H9 (cell line): ENCODE data around the gene REV1. TPM values are rescaled to one million over a fixed set of nuclear protein-coding genes. Genes with fewer than 3 reads are reported as not detected.

ENCODE experiments used
- DNase-seq: peaks from one replicate; pipeline ENCODE4 v3.0.0-alpha.2; 2017
- H2AFZ ChIP-seq: one replicate; pipeline ENCODE4 v1.6.1; 2013; ENCODE audit warnings: mild to moderate bottlenecking, low read length, control low read depth, moderate library complexity
- H2AK5ac ChIP-seq: 2 replicates; pipeline ENCODE4 v1.6.1; 2013; ENCODE audit warnings: low read length, control low read depth, mixed read lengths; ENCODE audit not compliant: insufficient read length
- H2BK120ac ChIP-seq: one replicate; pipeline ENCODE4 v1.6.1; 2013; ENCODE audit warnings: low read depth, mild to moderate bottlenecking, low read length, control low read depth, inconsistent platforms; ENCODE audit not compliant: poor library complexity, severe bottlenecking
- H2BK12ac ChIP-seq: 2 replicates; pipeline ENCODE4 v1.6.1; 2013; ENCODE audit warnings: low read length, control low read depth, mixed read lengths, low read depth; ENCODE audit not compliant: insufficient read length
- H2BK15ac ChIP-seq: 2 replicates; pipeline ENCODE4 v1.6.1; 2013; ENCODE audit warnings: low read depth, low read length, control low read depth
- H2BK20ac ChIP-seq: one replicate; pipeline ENCODE4 v1.6.1; 2013; ENCODE audit warnings: low read depth, mild to moderate bottlenecking, low read length, control low read depth, inconsistent platforms; ENCODE audit not compliant: poor library complexity, severe bottlenecking
- H2BK5ac ChIP-seq: 2 replicates; pipeline ENCODE4 v1.6.1; 2013; ENCODE audit warnings: low read length, control low read depth, mixed read lengths; ENCODE audit not compliant: insufficient read length
- H3K14ac ChIP-seq: 2 replicates; pipeline ENCODE4 v1.6.1; 2013; ENCODE audit warnings: low read length, control low read depth; ENCODE audit not compliant: insufficient read depth
- H3K18ac ChIP-seq: 2 replicates; pipeline ENCODE4 v1.6.1; 2013; ENCODE audit warnings: low read depth, mild to moderate bottlenecking, mixed read lengths, low read length, control low read depth; ENCODE audit not compliant: insufficient read length
- H3K23ac ChIP-seq: 2 replicates; pipeline ENCODE4 v1.6.1; 2013; ENCODE audit warnings: low read length, control low read depth, mixed read lengths, low read depth; ENCODE audit not compliant: insufficient read length
- H3K23me2 ChIP-seq: 2 replicates; pipeline ENCODE4 v1.6.1; 2013; ENCODE audit warnings: low read depth, mild to moderate bottlenecking, mixed read lengths, low read length, control low read depth; ENCODE audit not compliant: insufficient read length, poor library complexity, severe bottlenecking
- H3K27ac ChIP-seq: 2 replicates; pipeline ENCODE4 v1.5.1; 2013; ENCODE audit warnings: low read length, control low read depth, mixed read lengths, low read depth; ENCODE audit not compliant: insufficient read length
- H3K27me3 ChIP-seq: 2 replicates; pipeline ENCODE4 v1.6.1; 2013; ENCODE audit warnings: low read length, control low read depth, inconsistent platforms; ENCODE audit not compliant: insufficient read depth
- H3K4ac ChIP-seq: 2 replicates; pipeline ENCODE4 v1.6.1; 2013; ENCODE audit warnings: low read depth, mild to moderate bottlenecking, control low read depth, inconsistent platforms, low read length, moderate library complexity
- H3K4me1 ChIP-seq: 2 replicates; pipeline ENCODE4 v1.6.1; 2013; ENCODE audit warnings: low read length, control low read depth, inconsistent platforms; ENCODE audit not compliant: insufficient read depth
- H3K4me2 ChIP-seq: 2 replicates; pipeline ENCODE4 v1.6.1; 2013; ENCODE audit warnings: low read length, control low read depth, mixed read lengths; ENCODE audit not compliant: insufficient read length, insufficient read depth
- H3K56ac ChIP-seq: 2 replicates; pipeline ENCODE4 v1.6.1; 2013; ENCODE audit warnings: low read depth, mild to moderate bottlenecking, mixed read lengths, low read length, control low read depth; ENCODE audit not compliant: insufficient read length
- H3K79me1 ChIP-seq: 2 replicates; pipeline ENCODE4 v1.6.1; 2013; ENCODE audit warnings: low read depth, mild to moderate bottlenecking, moderate library complexity, low read length, control low read depth, inconsistent platforms; ENCODE audit not compliant: insufficient read depth, poor library complexity, severe bottlenecking
- H3K79me2 ChIP-seq: 2 replicates; pipeline ENCODE4 v1.6.1; 2013; ENCODE audit warnings: low read length, control low read depth, inconsistent platforms; ENCODE audit not compliant: insufficient read depth
- H3K9ac ChIP-seq: 2 replicates; pipeline ENCODE4 v1.6.1; 2013; ENCODE audit warnings: low read length, control low read depth, mixed read lengths; ENCODE audit not compliant: insufficient read length; ENCODE audit errors: extremely low read depth
- H3K9me3 ChIP-seq: one replicate; pipeline ENCODE4 v1.6.1; 2013; ENCODE audit warnings: low read depth, low read length, inconsistent platforms; ENCODE audit not compliant: control insufficient read depth
- H3T11ph ChIP-seq: one replicate; pipeline ENCODE4 v1.6.1; 2013; ENCODE audit warnings: mild to moderate bottlenecking, low read length, control low read depth, inconsistent platforms
- H4K20me1 ChIP-seq: one replicate; pipeline ENCODE4 v1.6.1; 2013; ENCODE audit not compliant: control insufficient read depth, insufficient read length, insufficient read depth
- H4K5ac ChIP-seq: 2 replicates; pipeline ENCODE4 v1.6.1; 2013; ENCODE audit warnings: low read depth, mild to moderate bottlenecking, mixed read lengths, low read length, control low read depth; ENCODE audit not compliant: insufficient read length
- H4K8ac ChIP-seq: replicated peaks from 2 replicates; pipeline ENCODE4 v1.6.1; 2013; ENCODE audit warnings: low read length, control low read depth, mixed read lengths, low read depth; ENCODE audit not compliant: insufficient read length
- H4K91ac ChIP-seq: 2 replicates; pipeline ENCODE4 v1.6.1; 2013; ENCODE audit warnings: low read depth, mild to moderate bottlenecking, moderate library complexity, mixed read lengths, low read length, control low read depth; ENCODE audit not compliant: insufficient read length
- H3K27ac Mint-ChIP-seq, 3 experiments: 2 replicates in 2 of 3; 3 replicates in 1 of 3; pipeline ENCODE4 v1.8.0; 2020 to 2021; ENCODE audit warnings: mixed read lengths in 3 of 3, mild to moderate bottlenecking in 1 of 3, moderate library complexity in 1 of 3
- H3K27me3 Mint-ChIP-seq: 2 replicates; pipeline ENCODE4 v1.8.0; 2021; ENCODE audit warnings: low read depth, mild to moderate bottlenecking, moderate library complexity, mixed read lengths
- H3K36me3 Mint-ChIP-seq, 3 experiments: 2 replicates in 2 of 3; 3 replicates in 1 of 3; pipeline ENCODE4 v1.8.0; 2020 to 2021; ENCODE audit warnings: low read depth in 3 of 3, mixed read lengths in 3 of 3; ENCODE audit not compliant: insufficient read depth in 1 of 3
- H3K4me1 Mint-ChIP-seq, 2 experiments: 2 replicates each; pipeline ENCODE4 v1.8.0; 2020; ENCODE audit warnings: mixed read lengths in 2 of 2
- H3K4me3 Mint-ChIP-seq, 2 experiments: 2 replicates in 1 of 2; 3 replicates in 1 of 2; pipeline ENCODE4 v1.8.0; 2020 to 2021; ENCODE audit warnings: mild to moderate bottlenecking in 2 of 2, mixed read lengths in 2 of 2, moderate library complexity in 1 of 2
- H3K9me3 Mint-ChIP-seq, 2 experiments: 2 replicates in 1 of 2; 3 replicates in 1 of 2; pipeline ENCODE4 v1.8.0; 2020; ENCODE audit warnings: mild to moderate bottlenecking in 2 of 2, mixed read lengths in 2 of 2, moderate library complexity in 1 of 2
- CTCF ChIP-seq: fragments of 200-600 bp; sonication (generic); conservative IDR thresholded peaks from 3 replicates; pipeline ENCODE4 v1.8.0; 2021; ENCODE audit warnings: antibody characterized with exemption, mild to moderate bottlenecking
- WGBS: extraction: QIAGEN DNeasy Blood & Tissue Kit; methylation state at CpG from one replicate; pipeline ENCODE4 v1.1.7; 2013; ENCODE audit warnings: missing lambda C conversion rate, low lambda C conversion rate, mixed read lengths; ENCODE audit not compliant: insufficient read length; ENCODE audit errors: extremely low coverage; 5-methylcytosine and 5-hydroxymethylcytosine counted together
- total RNA-seq: library from RNA; stranded (reverse); gene quantifications from 2 replicates; pipeline ENCODE4 v1.2.1, GENCODE V29; 2021

Gene REV1
- total RNA-seq, 1 experiment from 2014 or later, result 41.6 TPM

- H2BK15ac ChIP-seq, result no peak overlapping the region
- no peak overlapping the region for H2BK120ac ChIP-seq
- Mint-ChIP-seq H3K27me3 (no peaks in the 10 kb centered on the region), H3K4me3 (no peak overlapping the region), H3K36me3 (peaks cover 0 to 4% (median 4%) of the 10 kb centered on the region in 3 experiments; a peak in 4 of 7 replicates), H3K9me3 (no peaks in the 10 kb centered on the region), H3K4me1 (peaks cover 30 to 37% of the 10 kb centered on the region in 2 experiments), H3K27ac (peak overlapping the region in 1 of 3 experiments; percentile 86; a peak in 3 of 7 replicates)
- H4K91ac ChIP-seq, result no peak overlapping the region
- H4K20me1 ChIP-seq, result no peaks in the 10 kb centered on the region
- no peak for DNase-seq
- no peak overlapping the region for H2AK5ac ChIP-seq
- no peak overlapping the region for H2BK20ac ChIP-seq
- H3K79me1 ChIP-seq, result peaks cover 3% of the 10 kb centered on the region
- no peak overlapping the region for H2BK12ac ChIP-seq
- H3K18ac ChIP-seq, result no peak overlapping the region
- H3K9ac ChIP-seq, result no peak overlapping the region
- H3K27ac ChIP-seq, result no peak overlapping the region
- no peak overlapping the region for H4K8ac ChIP-seq
- H3K79me2 ChIP-seq, result peaks cover 59% of the 10 kb centered on the region
- no peak overlapping the region for H3K23ac ChIP-seq
- H3K9me3 ChIP-seq, result no peaks in the 10 kb centered on the region
- H3K27me3 ChIP-seq, result no peaks in the 10 kb centered on the region
- no peak overlapping the region for H3T11ph ChIP-seq
- H2BK5ac ChIP-seq, result peak overlapping the region; percentile 76
- H2AFZ ChIP-seq, result no peak overlapping the region
- no peak overlapping the region for H3K56ac ChIP-seq
- no CpG with 5 or more reads among the region's 1 CpG for WGBS
- H4K5ac ChIP-seq, result no peak overlapping the region
- H3K4ac ChIP-seq, result no peak overlapping the region
- H3K14ac ChIP-seq, result no peak overlapping the region
- H3K4me1 ChIP-seq, result peaks cover 5% of the 10 kb centered on the region
- no peaks in the 10 kb centered on the region for H3K23me2 ChIP-seq
- TF ChIP-seq CTCF, result no peak
- H3K4me2 ChIP-seq, result no peak overlapping the region
These were observed 9.4 kb downstream of the REV1 start for GRCh38 chr2:99480390-99480789.
